IPS DF 19.7 (cell line): ENCODE measurements around the gene CAPG.

Experiments used
- DNase-seq: peaks from one replicate; pipeline ENCODE4 v3.0.0-alpha.2; 2013; ENCODE audit warnings: low read depth, low spot score

The CAPG gene

GRCh38 chr2:85439025-85439472, 28.9 kb upstream of the CAPG start:
- DNase-seq: no peak

- no peak for DNase-seq
Observed at GRCh38 chr2:85438201-85439024, 28.2 kb upstream of the CAPG start.

GRCh38 chr2:85437488-85438200, 27.5 kb upstream of the CAPG start:
- no peak for DNase-seq

- no peak for DNase-seq
Observed at GRCh38 chr2:85436836-85437487, 26.8 kb upstream of the CAPG start.

GRCh38 chr2:85435981-85436835, 26.0 kb upstream of the CAPG start:
- DNase-seq: no peak

- no peak for DNase-seq
Observed at GRCh38 chr2:85435220-85435958, 25.2 kb upstream of the CAPG start.

- DNase-seq: no peak
Observed at GRCh38 chr2:85434696-85435095, 24.5 kb upstream of the CAPG start.

- DNase-seq: no peak
Observed at GRCh38 chr2:85433511-85434089, 23.4 kb upstream of the CAPG start.

GRCh38 chr2:85431570-85432205, 21.5 kb upstream of the CAPG start:
- no peak for DNase-seq

GRCh38 chr2:85430752-85431569, 20.8 kb upstream of the CAPG start:
- DNase-seq: no peak

- DNase-seq: no peak
Observed at GRCh38 chr2:85429924-85430289, 19.7 kb upstream of the CAPG start.

- DNase-seq: no peak
Observed at GRCh38 chr2:85429213-85429923, 19.2 kb upstream of the CAPG start.

- no peak for DNase-seq
Observed at GRCh38 chr2:85428343-85428881, 18.2 kb upstream of the CAPG start.

- DNase-seq: no peak
Observed at GRCh38 chr2:85427300-85427835, 17.2 kb upstream of the CAPG start.

- DNase-seq: no peak
Observed at GRCh38 chr2:85425588-85425987, 15.4 kb upstream of the CAPG start.

GRCh38 chr2:85423525-85423924, 13.4 kb upstream of the CAPG start:
- DNase-seq: no peak

GRCh38 chr2:85422072-85422457, 11.9 kb upstream of the CAPG start:
- no peak for DNase-seq
